ENCODE data around the gene AWAT1.

- TF ChIP-seq POLR2A (IDR thresholded peaks at IDR 0.05), result no peak
- no peak for TF ChIP-seq CTCF (IDR thresholded peaks at IDR 0.05)
These were observed 18.0 kb downstream of the AWAT1 start for GRCh38 chrX:70252491-70252890.

Measured in tibial nerve (tissue), 3 donors.